Activated CD4-positive, alpha-beta memory T cell treated with anti-CD3 and anti-CD28 coated beads for 36 hours (primary cell): ENCODE data around the gene MAPK14. TPM values are rescaled to one million over a fixed set of nuclear protein-coding genes. Genes with fewer than 3 reads are reported as not detected.

Source experiments
- CTCF ChIA-PET: fragments of 350-600 bp; sonication (Branson Sonifier 250); formaldehyde crosslinking; loops from one replicate; lab custom pipeline; 2021; ENCODE audit warnings: antibody characterized with exemption, inconsistent platforms; lab: Charles Lee
- POLR2A ChIA-PET: fragments of 350-600 bp; sonication (Branson Sonifier 250); formaldehyde crosslinking; loops from one replicate; lab custom pipeline; 2021; ENCODE audit warnings: antibody characterized with exemption; lab: Charles Lee
- DNase-seq: peaks from one replicate; pipeline ENCODE4 v3.0.0-alpha.2; 2020
- H3K27ac Mint-ChIP-seq: one replicate; pipeline ENCODE4 v1.8.0; 2021; ENCODE audit warnings: mixed read lengths
- H3K27me3 Mint-ChIP-seq: one replicate; pipeline ENCODE4 v1.8.0; 2021; ENCODE audit warnings: mixed read lengths
- H3K36me3 Mint-ChIP-seq: one replicate; pipeline ENCODE4 v1.8.0; 2021; ENCODE audit warnings: mixed read lengths
- H3K4me1 Mint-ChIP-seq: one replicate; pipeline ENCODE4 v1.8.0; 2021; ENCODE audit warnings: low read depth, mixed read lengths
- H3K4me3 Mint-ChIP-seq: one replicate; pipeline ENCODE4 v1.8.0; 2021; ENCODE audit warnings: mild to moderate bottlenecking, mixed read lengths
- H3K9me3 Mint-ChIP-seq: one replicate; pipeline ENCODE4 v1.8.0; 2021; ENCODE audit warnings: mixed read lengths
- intact Hi-C: fragments of 100-400 bp; cut with micrococcal nuclease; formaldehyde crosslinking; loops from one replicate; pipeline ENCODE4 v1.15.1; 2023
- total RNA-seq, 2 experiments: library from RNA; stranded (reverse); gene quantifications; one replicate each; pipeline ENCODE4 v1.2.3, GENCODE V29; 2021

MAPK14 gene
- total RNA-seq, 2 experiments from 2014 or later = 39.3 to 44.0 TPM

GRCh38 chr6:36104836-36105235 lies 77.2 kb downstream of the MAPK14 start:
- ChIA-PET POLR2A (interaction anchor here (0.8 to 0.9 kb wide), 2 partner anchors 14 to 78 kb away, joined by 3 read pairs; no protein-coding TSS in a partner anchor), CTCF (interaction anchor here (0.7 to 3.0 kb wide), 5 partner anchors 8 to 925 kb away, joined by 3 to 29 read pairs (median 5); partner anchors contain the start of gene MAPK14)
- Mint-ChIP-seq H3K9me3 (no peaks in the 10 kb centered on the region), H3K36me3 (peaks cover 26% of the 10 kb centered on the region), H3K27me3 (no peaks in the 10 kb centered on the region), H3K4me1 (peaks cover 33% of the 10 kb centered on the region), H3K27ac (no peak overlapping the region), H3K4me3 (no peak overlapping the region)
- no peak for DNase-seq
- intact Hi-C loops = no loop called here

- Mint-ChIP-seq H3K9me3 (no peaks in the 10 kb centered on the region), H3K4me1 (peaks cover 37% of the 10 kb centered on the region), H3K36me3 (peaks cover 22% of the 10 kb centered on the region), H3K27ac (peak overlapping the region; percentile 69), H3K4me3 (no peak overlapping the region), H3K27me3 (no peaks in the 10 kb centered on the region)
- ChIA-PET POLR2A (no interaction called here), CTCF (interaction anchor here (1.3 to 3.0 kb wide), 3 partner anchors 12 to 82 kb away, joined by 4 to 25 read pairs (median 6); partner anchors contain the start of gene MAPK14)
- no peak for DNase-seq
- intact Hi-C loops = no loop called here
Observed at GRCh38 chr6:36109092-36109491, 81.5 kb downstream of the MAPK14 start.

- no peak for DNase-seq
- Mint-ChIP-seq H3K4me1 (peaks cover 45% of the 10 kb centered on the region), H3K27ac (no peak overlapping the region), H3K36me3 (peaks cover 21% of the 10 kb centered on the region), H3K9me3 (no peaks in the 10 kb centered on the region), H3K27me3 (no peaks in the 10 kb centered on the region), H3K4me3 (no peak overlapping the region)
- CTCF ChIA-PET = interaction anchor here (1.3 to 3.0 kb wide), 2 partner anchors 11 to 14 kb away, joined by 4 to 25 read pairs; no protein-coding TSS in a partner anchor
- POLR2A ChIA-PET = no interaction called here
- intact Hi-C loops = no loop called here
Observed at GRCh38 chr6:36110050-36110449, 82.4 kb downstream of the MAPK14 start.

- Mint-ChIP-seq H3K27me3 (no peaks in the 10 kb centered on the region), H3K27ac (no peak overlapping the region), H3K36me3 (peaks cover 21% of the 10 kb centered on the region), H3K4me3 (no peak overlapping the region), H3K4me1 (peaks cover 50% of the 10 kb centered on the region), H3K9me3 (no peaks in the 10 kb centered on the region)
- POLR2A ChIA-PET = no interaction called here
- intact Hi-C loops = no loop called here
- CTCF ChIA-PET = interaction anchor here (4.3 kb wide), 1 partner anchor 16 kb away, joined by 21 read pairs; no protein-coding TSS in a partner anchor
- DNase-seq = no peak
Observed at GRCh38 chr6:36110863-36111262, 83.3 kb downstream of the MAPK14 start.

GRCh38 chr6:36111526-36111925 lies 83.9 kb downstream of the MAPK14 start:
- POLR2A ChIA-PET = no interaction called here

GRCh38 chr6:36113049-36113448 lies 85.4 kb downstream of the MAPK14 start:
- Mint-ChIP-seq H3K27me3 (no peaks in the 10 kb centered on the region), H3K9me3 (no peaks in the 10 kb centered on the region), H3K27ac (peak overlapping the region; percentile 38), H3K4me1 (peaks cover 63% of the 10 kb centered on the region), H3K36me3 (peaks cover 20% of the 10 kb centered on the region), H3K4me3 (no peak overlapping the region)
- intact Hi-C loops = no loop called here
- CTCF ChIA-PET = interaction anchor here (0.7 to 4.3 kb wide), 6 partner anchors 8 to 82 kb away, joined by 3 to 21 read pairs (median 4); no protein-coding TSS in a partner anchor
- POLR2A ChIA-PET = interaction anchor here (0.9 kb wide), 1 partner anchor 17 kb away, joined by 3 read pairs; the partner anchor contains the start of gene MAPK13
- no peak for DNase-seq

More at GRCh38 chr6:36111526-36111925, 83.9 kb downstream of the MAPK14 start:
- no peak overlapping the region for H3K27ac Mint-ChIP-seq
- no peaks in the 10 kb centered on the region for H3K9me3 Mint-ChIP-seq
- DNase-seq = no peak
- intact Hi-C loops = no loop called here
- H3K4me1 Mint-ChIP-seq = peaks cover 56% of the 10 kb centered on the region
- CTCF ChIA-PET = interaction anchor here (0.6 to 4.3 kb wide), 3 partner anchors 9 to 16 kb away, joined by 3 to 21 read pairs (median 5); no protein-coding TSS in a partner anchor
- H3K27me3 Mint-ChIP-seq = no peaks in the 10 kb centered on the region
- H3K36me3 Mint-ChIP-seq = peaks cover 26% of the 10 kb centered on the region
- H3K4me3 Mint-ChIP-seq = no peak overlapping the region

GRCh38 chr6:36113703-36114102 lies 86.1 kb downstream of the MAPK14 start:
- intact Hi-C loops = no loop called here
- H3K27ac Mint-ChIP-seq = peak overlapping the region; percentile 38
- H3K4me3 Mint-ChIP-seq = no peak overlapping the region

GRCh38 chr6:36114798-36115408 lies 87.3 kb downstream of the MAPK14 start:
- Mint-ChIP-seq H3K4me3 (no peak overlapping the region), H3K27me3 (no peaks in the 10 kb centered on the region), H3K27ac (peak overlapping the region; percentile 77), H3K9me3 (no peaks in the 10 kb centered on the region), H3K4me1 (peaks cover 64% of the 10 kb centered on the region), H3K36me3 (peaks cover 14% of the 10 kb centered on the region)
- no peak for DNase-seq
- intact Hi-C loops = no loop called here
- ChIA-PET POLR2A (no interaction called here), CTCF (interaction anchor here (1.0 to 4.3 kb wide), 4 partner anchors 12 to 226 kb away, joined by 3 to 21 read pairs (median 4); partner anchors contain the start of gene MAPK14)

More at GRCh38 chr6:36113703-36114102, 86.1 kb downstream of the MAPK14 start:
- POLR2A ChIA-PET = interaction anchor here (0.9 kb wide), 1 partner anchor 16 kb away, joined by 3 read pairs; the partner anchor contains the start of gene MAPK13
- DNase-seq = no peak
- Mint-ChIP-seq H3K4me1 (peaks cover 63% of the 10 kb centered on the region), H3K36me3 (peaks cover 19% of the 10 kb centered on the region), H3K9me3 (no peaks in the 10 kb centered on the region), H3K27me3 (no peaks in the 10 kb centered on the region)
- CTCF ChIA-PET = interaction anchor here (1.5 to 4.3 kb wide), 2 partner anchors 18 to 82 kb away, joined by 3 to 21 read pairs; no protein-coding TSS in a partner anchor

GRCh38 chr6:36115412-36115811 lies 87.8 kb downstream of the MAPK14 start:
- intact Hi-C loops = no loop called here

GRCh38 chr6:36116066-36116864 lies 88.7 kb downstream of the MAPK14 start:
- DNase-seq = no peak
- POLR2A ChIA-PET = interaction anchor here (0.7 to 1.1 kb wide), 2 partner anchors 10 to 15 kb away, joined by 4 to 6 read pairs; partner anchors contain the start of gene MAPK13
- Mint-ChIP-seq H3K4me1 (peaks cover 73% of the 10 kb centered on the region), H3K36me3 (peaks cover 9% of the 10 kb centered on the region), H3K4me3 (no peak overlapping the region), H3K27ac (no peak overlapping the region), H3K27me3 (no peaks in the 10 kb centered on the region), H3K9me3 (no peaks in the 10 kb centered on the region)
- CTCF ChIA-PET = interaction anchor here (0.7 to 1.2 kb wide), 3 partner anchors 14 to 224 kb away, joined by 3 to 4 read pairs (median 3); no protein-coding TSS in a partner anchor
- intact Hi-C loops = no loop called here

More at GRCh38 chr6:36115412-36115811, 87.8 kb downstream of the MAPK14 start:
- Mint-ChIP-seq H3K9me3 (no peaks in the 10 kb centered on the region), H3K4me1 (peaks cover 65% of the 10 kb centered on the region), H3K27me3 (no peaks in the 10 kb centered on the region), H3K27ac (no peak overlapping the region), H3K36me3 (peaks cover 9% of the 10 kb centered on the region), H3K4me3 (no peak overlapping the region)
- DNase-seq = no peak
- ChIA-PET CTCF (interaction anchor here (0.7 to 1.2 kb wide), 3 partner anchors 13 to 225 kb away, joined by 3 to 4 read pairs (median 3); no protein-coding TSS in a partner anchor), POLR2A (interaction anchor here (0.7 to 1.1 kb wide), 2 partner anchors 9 to 16 kb away, joined by 4 to 6 read pairs; partner anchors contain the start of gene MAPK13)

DNA sequence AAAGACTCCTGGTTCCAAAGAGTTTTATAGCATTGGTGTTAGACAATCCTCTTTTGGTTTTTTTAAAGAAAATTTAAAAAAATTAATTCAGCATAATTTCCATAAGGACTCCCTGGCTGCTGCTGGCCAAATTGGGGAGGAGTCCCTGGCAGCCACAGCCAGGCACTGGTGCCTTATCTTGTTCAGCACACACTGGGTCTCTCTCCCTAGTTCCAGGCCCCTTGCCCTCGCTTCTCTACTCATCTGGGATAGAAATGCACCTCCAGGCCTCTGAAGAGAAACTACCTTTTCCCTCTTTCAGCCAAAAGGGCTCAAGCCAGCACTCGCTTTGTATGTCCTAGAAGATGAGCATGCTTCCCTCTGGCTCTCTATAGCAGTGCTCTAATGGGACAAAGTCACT lies 89.3 kb downstream of the MAPK14 start:
- Mint-ChIP-seq H3K4me1 (peaks cover 80% of the 10 kb centered on the region), H3K27me3 (no peaks in the 10 kb centered on the region), H3K36me3 (peaks cover 6% of the 10 kb centered on the region), H3K4me3 (no peak overlapping the region), H3K9me3 (no peaks in the 10 kb centered on the region), H3K27ac (peak overlapping the region; percentile 3)
- intact Hi-C loops = no loop called here
- no peak for DNase-seq
- ChIA-PET CTCF (interaction anchor here (0.6 to 1.1 kb wide), 2 partner anchors 20 to 23 kb away, joined by 3 read pairs; no protein-coding TSS in a partner anchor), POLR2A (interaction anchor here (5.5 kb wide), 1 partner anchor 89 kb away, joined by 47 read pairs; the partner anchor contains the start of gene MAPK14)
